Pancreas (tissue), 10 donors: ENCODE results near the gene CEBPG. TPM values are rescaled to one million over a fixed set of nuclear protein-coding genes. Genes with fewer than 3 reads are reported as not detected.

Experiments used
- ATAC-seq, 4 donors: fragments of 200-7000 bp; cut with Tn5 transposase; one replicate each; pipeline versions ENCODE4 v1.8.0 to v1.9.1; 2020; ENCODE audit warnings: mild to moderate bottlenecking in 4 of 4, moderate library complexity in 4 of 4
- DNase-seq, 6 donors: peaks; one replicate each; pipeline ENCODE4 v3.0.0-alpha.2; 2020
- FAIRE-seq: peaks from 2 replicates; lab custom pipeline; 2012; peaks lifted over from hg19 to GRCh38; lab: Jason Lieb, UNC
- H3K27ac ChIP-seq, 4 donors: fragments of 200-600 bp; sonication (generic); 1 replicate in 3 of 4; 2 replicates in 1 of 4; pipeline versions ENCODE4 v1.5.0 to v1.8.0; 2020
- H3K27me3 ChIP-seq, 4 donors: fragments of 200-600 bp; one replicate each; pipeline ENCODE4 v1.8.0; 2021
- H3K36me3 ChIP-seq, 3 donors: fragments of 200-600 bp; sonication (generic) in 1 of 3; one replicate each; pipeline versions ENCODE4 v1.5.0 to v1.8.0; 2020 to 2021
- H3K4me1 ChIP-seq, 3 donors: fragments of 200-600 bp; one replicate each; pipeline ENCODE4 v1.8.0; 2021
- H3K4me3 ChIP-seq, 4 donors: fragments of 200-600 bp; sonication (generic) in 2 of 4; one replicate each; pipeline versions ENCODE4 v1.5.0 to v1.8.0; 2020 to 2021
- H3K9me3 ChIP-seq, 4 donors: fragments of 200-600 bp; one replicate each; pipeline ENCODE4 v1.8.0; 2021
- CTCF ChIP-seq, 4 donors: fragments of 200-600 bp; sonication (generic) in 3 of 4; IDR thresholded peaks; one replicate each; pipeline versions ENCODE4 v1.5.0 to v1.8.0; 2021; ENCODE audit warnings: antibody characterized with exemption in 4 of 4
- WGBS, 2 donors: extraction: QIAGEN DNeasy Blood & Tissue Kit; methylation state at CpG; one replicate each; pipeline ENCODE4 v1.1.7; 2013; 5-methylcytosine and 5-hydroxymethylcytosine counted together
- intact Hi-C, 3 donors: fragments of 100-400 bp; cut with DNase I; formaldehyde crosslinking; loops; one replicate each; pipeline versions ENCODE4 v1.11.1 to v1.14.2; 2022
- polyA plus RNA-seq, 2 donors: library from polyadenylated mRNA; stranded (reverse); fragments of 200-250 nt; gene quantifications; one replicate each; pipeline ENCODE4 v1.2.3, GENCODE V29; 2013
- total RNA-seq, 6 donors: library from RNA; stranded (reverse); fragmentation: NEBNext Ultra II Directional in 4 of 6; extraction: Animal tissue kit (Norgen Biotek cat#: 25700) in 4 of 6; gene quantifications; one replicate each; pipeline versions ENCODE4 v1.2.1 to v1.2.4, GENCODE V29; 2021 to 2023
- donor health status: healthy with polysubstance abuse.
- donor health status: DM: no; HTN: no; CAD: no; lungs with moderate emphysema.
- donor health status: DM: no; HTN: no; CAD: no.
- donor health status: control.
- donor health status: control.
- donor health status: Bipolar disorder and iron deficiency.
- donor health status: DM: yes; HTN: yes; CAD: no.
- donor health status: DM: no; HTN: no; CAD: no.
- donor health status: DM: no; HTN: no; CAD: no.
- donor health status: DM: yes; HTN: yes; CAD: no.

CEBPG gene
- total and polyA plus RNA-seq, 8 donors: 6.2 to 34.5 (median 9.4) TPM

DNA sequence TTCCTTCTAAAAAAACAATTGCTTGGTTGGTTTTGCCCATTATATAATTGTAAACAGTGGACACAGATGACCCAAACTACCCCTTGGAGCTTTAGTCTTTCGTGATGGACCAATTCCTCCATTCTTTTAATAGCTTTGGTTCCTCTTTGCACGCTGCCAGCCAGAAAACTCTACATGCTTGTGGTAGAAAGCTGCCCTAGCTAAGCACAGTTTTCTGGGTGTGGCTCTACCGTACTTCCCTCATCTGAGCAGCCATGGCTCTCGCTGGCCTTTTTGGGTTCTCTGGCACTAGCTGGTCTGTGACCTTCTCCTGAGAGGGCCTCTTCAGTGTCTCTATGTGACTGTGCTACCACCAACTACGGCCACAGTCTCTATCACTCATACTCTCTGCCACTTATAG is 41.3 kb upstream of the CEBPG start:
- 82 to 85% methylated on average over 5 of the region's 5 CpGs for WGBS, 2 donors
- no peak overlapping the region for H3K4me3 ChIP-seq
- intact Hi-C loops: no loop called here
- FAIRE-seq (no peak), ATAC-seq (peak in 2 of 4 donors; percentile 54 to 66), DNase-seq (no peak)
- H3K27ac ChIP-seq: no peak overlapping the region
- no peaks in the 10 kb centered on the region for H3K9me3 ChIP-seq
- no peak for TF ChIP-seq CTCF (IDR thresholded peaks at IDR 0.05)
- no peaks in the 10 kb centered on the region for H3K4me1 ChIP-seq
- H3K36me3 ChIP-seq: no peaks in the 10 kb centered on the region
- no peaks in the 10 kb centered on the region for H3K27me3 ChIP-seq

- intact Hi-C loops: no loop called here
- no peak overlapping the region for H3K27ac ChIP-seq
- FAIRE-seq: no peak
Observed at GRCh38 chr19:33333151-33333550, 40.4 kb upstream of the CEBPG start.

DNA sequence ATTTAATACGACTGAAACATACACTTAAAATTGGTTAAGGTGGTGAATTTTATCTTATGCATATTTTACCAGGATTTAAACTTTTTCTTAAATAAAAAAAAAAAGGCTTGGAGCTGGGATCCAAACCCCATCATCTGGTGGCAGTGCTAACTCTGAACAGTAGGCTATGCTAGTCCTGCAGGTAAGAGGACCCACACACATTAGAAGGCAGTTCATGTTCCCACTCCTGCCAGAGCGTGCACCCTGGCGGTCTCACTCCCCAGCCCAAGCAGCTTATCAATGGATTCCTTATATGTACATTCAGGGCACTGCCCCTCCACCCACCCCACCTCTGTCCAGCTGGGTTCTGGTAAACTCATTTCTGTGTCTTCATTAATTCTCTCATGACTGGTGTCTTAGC is 39.9 kb upstream of the CEBPG start:
- H3K9me3 ChIP-seq: no peaks in the 10 kb centered on the region
- H3K4me3 ChIP-seq: no peak overlapping the region
- no peak for FAIRE-seq
- TF ChIP-seq CTCF (IDR thresholded peaks at IDR 0.05): no peak
- 78 to 85% methylated on average over 3 of the region's 3 CpGs for WGBS, 2 donors
- no peak for DNase-seq
- no peak for ATAC-seq
- no peaks in the 10 kb centered on the region for H3K27me3 ChIP-seq
- no peak overlapping the region for H3K27ac ChIP-seq
- no peaks in the 10 kb centered on the region for H3K36me3 ChIP-seq
- H3K4me1 ChIP-seq: no peaks in the 10 kb centered on the region
- intact Hi-C loops: no loop called here

More at GRCh38 chr19:33333151-33333550, 40.4 kb upstream of the CEBPG start:
- H3K27me3 ChIP-seq: no peaks in the 10 kb centered on the region
- WGBS, 2 donors: 86 to 91% methylated on average over 4 of the region's 4 CpGs
- TF ChIP-seq CTCF (IDR thresholded peaks at IDR 0.05): no peak
- H3K9me3 ChIP-seq: no peaks in the 10 kb centered on the region
- no peaks in the 10 kb centered on the region for H3K36me3 ChIP-seq
- H3K4me1 ChIP-seq: no peaks in the 10 kb centered on the region
- DNase-seq (no peak), ATAC-seq (no peak)
- no peak overlapping the region for H3K4me3 ChIP-seq

GRCh38 chr19:33334271-33334670 is 39.2 kb upstream of the CEBPG start:
- intact Hi-C loops: no loop called here
- Histone ChIP-seq H3K9me3 (no peaks in the 10 kb centered on the region), H3K4me3 (no peak overlapping the region), H3K27me3 (no peaks in the 10 kb centered on the region), H3K27ac (no peak overlapping the region), H3K4me1 (no peaks in the 10 kb centered on the region), H3K36me3 (no peaks in the 10 kb centered on the region)
- FAIRE-seq (no peak), DNase-seq (no peak), ATAC-seq (no peak)
- 92 to 95% methylated on average over 3 of the region's 3 CpGs for WGBS, 2 donors
- TF ChIP-seq CTCF (IDR thresholded peaks at IDR 0.05): no peak

DNA sequence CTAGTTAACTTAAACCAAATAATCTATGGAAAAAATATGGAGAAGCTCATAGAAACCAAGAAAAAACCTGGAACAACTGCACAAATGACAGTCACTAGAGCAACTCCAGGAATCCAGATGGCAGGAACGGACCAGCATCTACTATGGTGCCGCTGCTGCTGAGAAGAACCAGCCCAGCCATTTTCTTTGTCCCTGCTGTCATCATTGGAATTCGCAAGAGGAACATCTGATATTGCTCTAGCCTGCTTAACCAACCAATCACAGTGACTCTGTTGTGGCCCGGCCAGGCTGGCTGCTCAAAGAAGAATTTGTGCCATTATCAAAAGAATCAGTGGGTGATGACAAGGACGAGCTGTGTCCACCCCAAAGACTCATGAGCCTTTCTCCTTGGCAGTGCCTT is 38.1 kb upstream of the CEBPG start:
- WGBS, 2 donors: 89 to 91% methylated on average over 5 of the region's 5 CpGs

More for the DNA sequence above, 38.1 kb upstream of the CEBPG start:
- no peaks in the 10 kb centered on the region for H3K4me1 ChIP-seq
- H3K36me3 ChIP-seq: no peaks in the 10 kb centered on the region
- DNase-seq: no peak
- no peak overlapping the region for H3K27ac ChIP-seq
- H3K27me3 ChIP-seq: no peaks in the 10 kb centered on the region
- H3K4me3 ChIP-seq: no peak overlapping the region
- ATAC-seq: no peak
- intact Hi-C loops: no loop called here
- no peaks in the 10 kb centered on the region for H3K9me3 ChIP-seq
- no peak for TF ChIP-seq CTCF (IDR thresholded peaks at IDR 0.05)
- FAIRE-seq: no peak
